Neural cell (in vitro differentiated cells): ENCODE measurements around the gene SRD5A1. TPM values are rescaled to one million over a fixed set of nuclear protein-coding genes. Genes with fewer than 3 reads are reported as not detected.

Experiments used
- H2AFZ ChIP-seq: fragments of 200-600, 300-800 bp; sonication (generic), shearing (Covaris generic); 2 replicates; pipeline ENCODE4 v1.6.0; 2014; ENCODE audit warnings: low read depth, mild to moderate bottlenecking, antibody characterized with exemption, low read length, moderate library complexity
- H3F3A ChIP-seq: fragments of 200-600 bp; shearing (Covaris generic); 2 replicates; pipeline ENCODE4 v1.6.1; 2016; ENCODE audit warnings: mild to moderate bottlenecking, moderate library complexity, mixed read lengths, antibody characterized with exemption, low read length; ENCODE audit not compliant: insufficient read depth, poor library complexity, severe bottlenecking
- H3K27ac ChIP-seq: fragments of 200-600, 300-800 bp; sonication (generic), shearing (Covaris generic); 2 replicates; pipeline ENCODE4 v1.5.1; 2014; ENCODE audit warnings: mild to moderate bottlenecking, low read length, moderate library complexity
- H3K27me3 ChIP-seq: fragments of 300-800, 200-600 bp; sonication (generic), shearing (Covaris generic); 2 replicates; pipeline ENCODE4 v1.6.0; 2014; ENCODE audit warnings: mild to moderate bottlenecking, low read depth, low read length, moderate library complexity; ENCODE audit not compliant: insufficient read depth
- H3K36me3 ChIP-seq: fragments of 300-800, 200-600 bp; sonication (generic), shearing (Covaris generic); 2 replicates; pipeline ENCODE4 v1.5.1; 2014; ENCODE audit warnings: mild to moderate bottlenecking, antibody characterized with exemption, low read length, moderate library complexity; ENCODE audit not compliant: insufficient read depth
- H3K4me2 ChIP-seq: fragments of 300-800, 200-600 bp; sonication (generic), shearing (Covaris generic); 2 replicates; pipeline ENCODE4 v1.6.0; 2014; ENCODE audit warnings: mild to moderate bottlenecking, low read length
- H3K4me3 ChIP-seq: fragments of 300-800, 200-600 bp; sonication (generic), shearing (Covaris generic); 2 replicates; pipeline ENCODE4 v1.5.1; 2014; ENCODE audit warnings: mild to moderate bottlenecking, low read length, moderate library complexity
- H3K79me2 ChIP-seq: fragments of 200-600 bp; shearing (Covaris generic); replicated peaks from 2 replicates; pipeline ENCODE4 v1.6.0; 2014; ENCODE audit warnings: mild to moderate bottlenecking, low read length, moderate library complexity; ENCODE audit not compliant: insufficient read depth
- H3K9ac ChIP-seq: fragments of 300-800, 200-600 bp; sonication (generic), shearing (Covaris generic); 2 replicates; pipeline ENCODE4 v1.6.1; 2016; ENCODE audit warnings: mild to moderate bottlenecking, low read length, mixed read lengths
- H3K9me2 ChIP-seq: fragments of 200-600 bp; shearing (Covaris generic); 2 replicates; pipeline ENCODE4 v1.6.1; 2016; ENCODE audit warnings: mild to moderate bottlenecking, low read length, mixed read lengths; ENCODE audit not compliant: insufficient read depth
- H3K9me3 ChIP-seq: fragments of 200-600, 300-800 bp; sonication (generic), shearing (Covaris generic); 2 replicates; pipeline ENCODE4 v1.6.1; 2016; ENCODE audit warnings: mild to moderate bottlenecking, mixed run types, low read length, moderate library complexity, mixed read lengths
- H4K20me1 ChIP-seq: fragments of 200-600 bp; shearing (Covaris generic); 2 replicates; pipeline ENCODE4 v1.6.1; 2016; ENCODE audit warnings: mild to moderate bottlenecking, mixed run types; ENCODE audit not compliant: insufficient read depth
- CTCF ChIP-seq: fragments of 450-650 bp; IDR thresholded peaks from 2 replicates; pipeline ENCODE4 v1.5.1; 2014; ENCODE audit warnings: antibody characterized with exemption, mild to moderate bottlenecking, moderate library complexity; ENCODE audit not compliant: poor library complexity, severe bottlenecking
- EP300 ChIP-seq: fragments of 450-650 bp; conservative IDR thresholded peaks from 2 replicates; pipeline ENCODE4 v1.6.1; 2014; ENCODE audit warnings: antibody characterized with exemption, mild to moderate bottlenecking, moderate library complexity; ENCODE audit not compliant: poor library complexity, severe bottlenecking
- EZH2 ChIP-seq: fragments of 200-600, 300-800 bp; shearing (Covaris generic), sonication (generic); IDR thresholded peaks from 2 replicates; pipeline ENCODE4 v1.6.1; 2014; ENCODE audit warnings: antibody characterized with exemption, low read length, borderline replicate concordance, mild to moderate bottlenecking; ENCODE audit not compliant: insufficient read depth, poor library complexity, severe bottlenecking
- MXI1 ChIP-seq: fragments of 450-650 bp; conservative IDR thresholded peaks from 2 replicates; pipeline ENCODE4 v1.6.1; 2014; ENCODE audit warnings: antibody characterized with exemption, mild to moderate bottlenecking; ENCODE audit not compliant: poor library complexity, severe bottlenecking
- POLR2AphosphoS5 ChIP-seq: IDR thresholded peaks from 2 replicates; pipeline ENCODE4 v1.6.1; 2012
- RAD21 ChIP-seq: fragments of 450-650 bp; conservative IDR thresholded peaks from 2 replicates; pipeline ENCODE4 v1.6.1; 2014; ENCODE audit warnings: antibody characterized with exemption, mild to moderate bottlenecking, moderate library complexity
- REST ChIP-seq: IDR thresholded peaks from 2 replicates; pipeline ENCODE4 v1.6.1; 2012; ENCODE audit warnings: borderline replicate concordance
- SMC3 ChIP-seq: fragments of 450-650 bp; conservative IDR thresholded peaks from 2 replicates; pipeline ENCODE4 v1.6.1; 2014; ENCODE audit warnings: antibody characterized with exemption, mild to moderate bottlenecking, moderate library complexity; ENCODE audit not compliant: poor library complexity
- TAF1 ChIP-seq: IDR thresholded peaks from 2 replicates; pipeline ENCODE4 v1.6.1; 2012; ENCODE audit warnings: low read depth
- polyA plus RNA-seq: library from polyadenylated mRNA; depleted of rRNA; stranded (reverse); fragments of >200 nt; gene quantifications from 2 replicates; pipeline ENCODE4 v1.2.3, GENCODE V29; 2014

SRD5A1 gene
- polyA plus RNA-seq, 1 donor from 2014 or later: 122 TPM

- Histone ChIP-seq H3K36me3 (no peaks in the 10 kb centered on the region), H4K20me1 (no peaks in the 10 kb centered on the region), H2AFZ (no peak overlapping the region), H3K4me3 (no peak overlapping the region), H3F3A (no peaks in the 10 kb centered on the region), H3K9me2 (no peaks in the 10 kb centered on the region), H3K4me2 (no peak overlapping the region), H3K79me2 (no peaks in the 10 kb centered on the region), H3K27me3 (no peaks in the 10 kb centered on the region), H3K27ac (no peak overlapping the region), H3K9ac (no peak overlapping the region), H3K9me3 (no peaks in the 10 kb centered on the region)
- TF ChIP-seq SMC3 (no peak), REST (no peak), POLR2AphosphoS5 (no peak), EZH2 (no peak), CTCF (no peak), EP300 (no peak), TAF1 (no peak), MXI1 (no peak), RAD21 (no peak)
These were observed 72.7 kb downstream of the SRD5A1 start for GRCh38 chr5:6705959-6706358.

- Histone ChIP-seq H4K20me1 (no peaks in the 10 kb centered on the region), H3K4me3 (no peak overlapping the region), H3K27me3 (no peaks in the 10 kb centered on the region), H3K9me3 (no peaks in the 10 kb centered on the region), H3K9ac (no peak overlapping the region), H2AFZ (no peak overlapping the region), H3K36me3 (no peaks in the 10 kb centered on the region), H3K27ac (no peak overlapping the region), H3K79me2 (no peaks in the 10 kb centered on the region), H3K4me2 (no peak overlapping the region), H3F3A (no peaks in the 10 kb centered on the region), H3K9me2 (no peaks in the 10 kb centered on the region)
- TF ChIP-seq POLR2AphosphoS5 (no peak), TAF1 (no peak), SMC3 (no peak), RAD21 (no peak), MXI1 (no peak), EZH2 (no peak), REST (no peak), EP300 (no peak), CTCF (no peak)
These were observed 74.6 kb downstream of the SRD5A1 start for GRCh38 chr5:6707852-6708251.
